ENCODE data around the gene STS. TPM values are rescaled to one million over a fixed set of nuclear protein-coding genes. Genes with fewer than 3 reads are reported as not detected.

Gene STS
- total and polyA plus RNA-seq, 10 of the 15 experiments (the other 5 are each of a cell fraction or from before 2014, with no cell fraction given) = 1.6 to 19.4 (median 4.7) TPM

DNA sequence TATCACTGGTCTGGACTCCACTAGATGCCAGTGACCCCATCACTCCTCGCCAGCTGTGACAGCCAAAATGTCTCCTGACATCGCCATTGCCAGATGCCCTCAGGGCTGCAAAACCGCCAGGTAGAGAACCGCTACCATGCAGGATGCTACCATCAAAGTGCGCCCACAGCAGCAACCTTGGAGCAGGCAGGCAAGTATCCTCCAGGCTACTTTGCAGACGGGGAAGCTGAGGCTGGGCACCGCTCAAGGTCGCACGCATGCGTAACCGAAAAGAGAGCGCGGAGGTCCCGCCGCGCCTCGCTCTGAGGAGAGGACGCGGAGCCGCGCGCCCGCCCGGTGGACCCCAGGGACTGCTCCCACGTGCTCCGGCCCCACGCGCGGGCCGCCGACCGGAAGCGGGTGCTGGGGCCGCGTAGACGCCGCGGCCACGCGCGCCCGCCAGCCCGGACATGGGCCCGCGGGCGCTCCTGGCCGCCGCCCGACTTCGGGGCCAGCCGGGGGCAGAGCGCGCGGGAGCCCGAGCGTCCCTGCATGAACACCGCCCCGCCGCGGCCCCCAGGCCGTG lies at the start of gene STS (continued):
- TF ChIP-seq, protein P1, sequence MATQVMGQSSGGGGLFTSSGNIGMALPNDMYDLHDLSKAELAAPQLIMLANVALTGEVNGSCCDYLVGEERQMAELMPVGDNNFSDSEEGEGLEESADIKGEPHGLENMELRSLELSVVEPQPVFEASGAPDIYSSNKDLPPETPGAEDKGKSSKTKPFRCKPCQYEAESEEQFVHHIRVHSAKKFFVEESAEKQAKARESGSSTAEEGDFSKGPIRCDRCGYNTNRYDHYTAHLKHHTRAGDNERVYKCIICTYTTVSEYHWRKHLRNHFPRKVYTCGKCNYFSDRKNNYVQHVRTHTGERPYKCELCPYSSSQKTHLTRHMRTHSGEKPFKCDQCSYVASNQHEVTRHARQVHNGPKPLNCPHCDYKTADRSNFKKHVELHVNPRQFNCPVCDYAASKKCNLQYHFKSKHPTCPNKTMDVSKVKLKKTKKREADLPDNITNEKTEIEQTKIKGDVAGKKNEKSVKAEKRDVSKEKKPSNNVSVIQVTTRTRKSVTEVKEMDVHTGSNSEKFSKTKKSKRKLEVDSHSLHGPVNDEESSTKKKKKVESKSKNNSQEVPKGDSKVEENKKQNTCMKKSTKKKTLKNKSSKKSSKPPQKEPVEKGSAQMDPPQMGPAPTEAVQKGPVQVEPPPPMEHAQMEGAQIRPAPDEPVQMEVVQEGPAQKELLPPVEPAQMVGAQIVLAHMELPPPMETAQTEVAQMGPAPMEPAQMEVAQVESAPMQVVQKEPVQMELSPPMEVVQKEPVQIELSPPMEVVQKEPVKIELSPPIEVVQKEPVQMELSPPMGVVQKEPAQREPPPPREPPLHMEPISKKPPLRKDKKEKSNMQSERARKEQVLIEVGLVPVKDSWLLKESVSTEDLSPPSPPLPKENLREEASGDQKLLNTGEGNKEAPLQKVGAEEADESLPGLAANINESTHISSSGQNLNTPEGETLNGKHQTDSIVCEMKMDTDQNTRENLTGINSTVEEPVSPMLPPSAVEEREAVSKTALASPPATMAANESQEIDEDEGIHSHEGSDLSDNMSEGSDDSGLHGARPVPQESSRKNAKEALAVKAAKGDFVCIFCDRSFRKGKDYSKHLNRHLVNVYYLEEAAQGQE (IDR thresholded peaks at IDR 0.05; ENCODE audit: low read depth, low read length) = no peak
- TF ChIP-seq RAD51 (IDR thresholded peaks at IDR 0.05) (no peak), SMC3 (IDR thresholded peaks at IDR 0.05; ENCODE audit: borderline replicate concordance, low read length) (no peak), TCF3 (IDR thresholded peaks at IDR 0.05; ENCODE audit: borderline replicate concordance, insufficient read depth, low read depth, low read length) (0 out of 2 replicates have a peak, but pooled peaks have one; percentile 2), BCL11A (IDR thresholded peaks at IDR 0.05; ENCODE audit: low read depth, low read length) (no peak), ZBED1 (IDR thresholded peaks at IDR 0.05; ENCODE audit: borderline replicate concordance) (no peak), IKZF2 (IDR thresholded peaks at IDR 0.05) (no peak)
- TF ChIP-seq, protein P2, sequence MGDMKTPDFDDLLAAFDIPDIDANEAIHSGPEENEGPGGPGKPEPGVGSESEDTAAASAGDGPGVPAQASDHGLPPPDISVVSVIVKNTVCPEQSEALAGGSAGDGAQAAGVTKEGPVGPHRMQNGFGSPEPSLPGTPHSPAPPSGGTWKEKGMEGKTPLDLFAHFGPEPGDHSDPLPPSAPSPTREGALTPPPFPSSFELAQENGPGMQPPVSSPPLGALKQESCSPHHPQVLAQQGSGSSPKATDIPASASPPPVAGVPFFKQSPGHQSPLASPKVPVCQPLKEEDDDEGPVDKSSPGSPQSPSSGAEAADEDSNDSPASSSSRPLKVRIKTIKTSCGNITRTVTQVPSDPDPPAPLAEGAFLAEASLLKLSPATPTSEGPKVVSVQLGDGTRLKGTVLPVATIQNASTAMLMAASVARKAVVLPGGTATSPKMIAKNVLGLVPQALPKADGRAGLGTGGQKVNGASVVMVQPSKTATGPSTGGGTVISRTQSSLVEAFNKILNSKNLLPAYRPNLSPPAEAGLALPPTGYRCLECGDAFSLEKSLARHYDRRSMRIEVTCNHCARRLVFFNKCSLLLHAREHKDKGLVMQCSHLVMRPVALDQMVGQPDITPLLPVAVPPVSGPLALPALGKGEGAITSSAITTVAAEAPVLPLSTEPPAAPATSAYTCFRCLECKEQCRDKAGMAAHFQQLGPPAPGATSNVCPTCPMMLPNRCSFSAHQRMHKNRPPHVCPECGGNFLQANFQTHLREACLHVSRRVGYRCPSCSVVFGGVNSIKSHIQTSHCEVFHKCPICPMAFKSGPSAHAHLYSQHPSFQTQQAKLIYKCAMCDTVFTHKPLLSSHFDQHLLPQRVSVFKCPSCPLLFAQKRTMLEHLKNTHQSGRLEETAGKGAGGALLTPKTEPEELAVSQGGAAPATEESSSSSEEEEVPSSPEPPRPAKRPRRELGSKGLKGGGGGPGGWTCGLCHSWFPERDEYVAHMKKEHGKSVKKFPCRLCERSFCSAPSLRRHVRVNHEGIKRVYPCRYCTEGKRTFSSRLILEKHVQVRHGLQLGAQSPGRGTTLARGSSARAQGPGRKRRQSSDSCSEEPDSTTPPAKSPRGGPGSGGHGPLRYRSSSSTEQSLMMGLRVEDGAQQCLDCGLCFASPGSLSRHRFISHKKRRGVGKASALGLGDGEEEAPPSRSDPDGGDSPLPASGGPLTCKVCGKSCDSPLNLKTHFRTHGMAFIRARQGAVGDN (IDR thresholded peaks at IDR 0.05) = no peak
- TF ChIP-seq, protein P3, sequence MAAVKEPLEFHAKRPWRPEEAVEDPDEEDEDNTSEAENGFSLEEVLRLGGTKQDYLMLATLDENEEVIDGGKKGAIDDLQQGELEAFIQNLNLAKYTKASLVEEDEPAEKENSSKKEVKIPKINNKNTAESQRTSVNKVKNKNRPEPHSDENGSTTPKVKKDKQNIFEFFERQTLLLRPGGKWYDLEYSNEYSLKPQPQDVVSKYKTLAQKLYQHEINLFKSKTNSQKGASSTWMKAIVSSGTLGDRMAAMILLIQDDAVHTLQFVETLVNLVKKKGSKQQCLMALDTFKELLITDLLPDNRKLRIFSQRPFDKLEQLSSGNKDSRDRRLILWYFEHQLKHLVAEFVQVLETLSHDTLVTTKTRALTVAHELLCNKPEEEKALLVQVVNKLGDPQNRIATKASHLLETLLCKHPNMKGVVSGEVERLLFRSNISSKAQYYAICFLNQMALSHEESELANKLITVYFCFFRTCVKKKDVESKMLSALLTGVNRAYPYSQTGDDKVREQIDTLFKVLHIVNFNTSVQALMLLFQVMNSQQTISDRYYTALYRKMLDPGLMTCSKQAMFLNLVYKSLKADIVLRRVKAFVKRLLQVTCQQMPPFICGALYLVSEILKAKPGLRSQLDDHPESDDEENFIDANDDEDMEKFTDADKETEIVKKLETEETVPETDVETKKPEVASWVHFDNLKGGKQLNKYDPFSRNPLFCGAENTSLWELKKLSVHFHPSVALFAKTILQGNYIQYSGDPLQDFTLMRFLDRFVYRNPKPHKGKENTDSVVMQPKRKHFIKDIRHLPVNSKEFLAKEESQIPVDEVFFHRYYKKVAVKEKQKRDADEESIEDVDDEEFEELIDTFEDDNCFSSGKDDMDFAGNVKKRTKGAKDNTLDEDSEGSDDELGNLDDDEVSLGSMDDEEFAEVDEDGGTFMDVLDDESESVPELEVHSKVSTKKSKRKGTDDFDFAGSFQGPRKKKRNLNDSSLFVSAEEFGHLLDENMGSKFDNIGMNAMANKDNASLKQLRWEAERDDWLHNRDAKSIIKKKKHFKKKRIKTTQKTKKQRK (IDR thresholded peaks at IDR 0.05; ENCODE audit: low read depth, low read length) = no peak
- TF ChIP-seq, protein P4, sequence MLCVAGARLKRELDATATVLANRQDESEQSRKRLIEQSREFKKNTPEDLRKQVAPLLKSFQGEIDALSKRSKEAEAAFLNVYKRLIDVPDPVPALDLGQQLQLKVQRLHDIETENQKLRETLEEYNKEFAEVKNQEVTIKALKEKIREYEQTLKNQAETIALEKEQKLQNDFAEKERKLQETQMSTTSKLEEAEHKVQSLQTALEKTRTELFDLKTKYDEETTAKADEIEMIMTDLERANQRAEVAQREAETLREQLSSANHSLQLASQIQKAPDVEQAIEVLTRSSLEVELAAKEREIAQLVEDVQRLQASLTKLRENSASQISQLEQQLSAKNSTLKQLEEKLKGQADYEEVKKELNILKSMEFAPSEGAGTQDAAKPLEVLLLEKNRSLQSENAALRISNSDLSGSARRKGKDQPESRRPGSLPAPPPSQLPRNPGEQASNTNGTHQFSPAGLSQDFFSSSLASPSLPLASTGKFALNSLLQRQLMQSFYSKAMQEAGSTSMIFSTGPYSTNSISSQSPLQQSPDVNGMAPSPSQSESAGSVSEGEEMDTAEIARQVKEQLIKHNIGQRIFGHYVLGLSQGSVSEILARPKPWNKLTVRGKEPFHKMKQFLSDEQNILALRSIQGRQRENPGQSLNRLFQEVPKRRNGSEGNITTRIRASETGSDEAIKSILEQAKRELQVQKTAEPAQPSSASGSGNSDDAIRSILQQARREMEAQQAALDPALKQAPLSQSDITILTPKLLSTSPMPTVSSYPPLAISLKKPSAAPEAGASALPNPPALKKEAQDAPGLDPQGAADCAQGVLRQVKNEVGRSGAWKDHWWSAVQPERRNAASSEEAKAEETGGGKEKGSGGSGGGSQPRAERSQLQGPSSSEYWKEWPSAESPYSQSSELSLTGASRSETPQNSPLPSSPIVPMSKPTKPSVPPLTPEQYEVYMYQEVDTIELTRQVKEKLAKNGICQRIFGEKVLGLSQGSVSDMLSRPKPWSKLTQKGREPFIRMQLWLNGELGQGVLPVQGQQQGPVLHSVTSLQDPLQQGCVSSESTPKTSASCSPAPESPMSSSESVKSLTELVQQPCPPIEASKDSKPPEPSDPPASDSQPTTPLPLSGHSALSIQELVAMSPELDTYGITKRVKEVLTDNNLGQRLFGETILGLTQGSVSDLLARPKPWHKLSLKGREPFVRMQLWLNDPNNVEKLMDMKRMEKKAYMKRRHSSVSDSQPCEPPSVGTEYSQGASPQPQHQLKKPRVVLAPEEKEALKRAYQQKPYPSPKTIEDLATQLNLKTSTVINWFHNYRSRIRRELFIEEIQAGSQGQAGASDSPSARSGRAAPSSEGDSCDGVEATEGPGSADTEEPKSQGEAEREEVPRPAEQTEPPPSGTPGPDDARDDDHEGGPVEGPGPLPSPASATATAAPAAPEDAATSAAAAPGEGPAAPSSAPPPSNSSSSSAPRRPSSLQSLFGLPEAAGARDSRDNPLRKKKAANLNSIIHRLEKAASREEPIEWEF (IDR thresholded peaks at IDR 0.05; ENCODE audit: insufficient replicate concordance, low read depth, low read length) = no peak
- TF ChIP-seq, protein P5, sequence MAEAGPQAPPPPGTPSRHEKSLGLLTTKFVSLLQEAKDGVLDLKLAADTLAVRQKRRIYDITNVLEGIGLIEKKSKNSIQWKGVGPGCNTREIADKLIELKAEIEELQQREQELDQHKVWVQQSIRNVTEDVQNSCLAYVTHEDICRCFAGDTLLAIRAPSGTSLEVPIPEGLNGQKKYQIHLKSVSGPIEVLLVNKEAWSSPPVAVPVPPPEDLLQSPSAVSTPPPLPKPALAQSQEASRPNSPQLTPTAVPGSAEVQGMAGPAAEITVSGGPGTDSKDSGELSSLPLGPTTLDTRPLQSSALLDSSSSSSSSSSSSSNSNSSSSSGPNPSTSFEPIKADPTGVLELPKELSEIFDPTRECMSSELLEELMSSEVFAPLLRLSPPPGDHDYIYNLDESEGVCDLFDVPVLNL (IDR thresholded peaks at IDR 0.05; ENCODE audit: low read depth, low read length) = no peak

Measured in GM12878 (cell line).